OCI-LY1 (cell line): Measurements from ENCODE around the gene FUBP1.

Source experiments
- H2AFZ ChIP-seq: fragments of 200-600 bp; sonication (generic), shearing (Covaris generic); 2 replicates; pipeline ENCODE4 v1.6.0; 2014; ENCODE audit warnings: antibody characterized with exemption, mild to moderate bottlenecking, low read length
- H3F3A ChIP-seq: fragments of 200-600 bp; sonication (generic), shearing (Covaris generic); 2 replicates; pipeline ENCODE4 v1.6.0; 2014; ENCODE audit warnings: mild to moderate bottlenecking, antibody characterized with exemption, low read length, moderate library complexity; ENCODE audit not compliant: insufficient read depth
- H3K27ac ChIP-seq: fragments of 200-600 bp; sonication (generic); 2 replicates; pipeline ENCODE4 v1.5.1; 2014; ENCODE audit warnings: low read length, mixed run types, mild to moderate bottlenecking, low read depth; ENCODE audit not compliant: poor library complexity, severe bottlenecking
- H3K27me3 ChIP-seq: fragments of 200-600 bp; sonication (generic); 2 replicates; pipeline ENCODE4 v1.6.0; 2014; ENCODE audit warnings: antibody characterized with exemption, mild to moderate bottlenecking, low read length, moderate library complexity; ENCODE audit not compliant: insufficient read depth
- H3K36me3 ChIP-seq: fragments of 200-600 bp; sonication (generic); 2 replicates; pipeline ENCODE4 v1.6.1; 2014; ENCODE audit warnings: mild to moderate bottlenecking, antibody characterized with exemption, low read length, moderate library complexity, mixed read lengths; ENCODE audit not compliant: insufficient read depth
- H3K4me1 ChIP-seq: fragments of 200-600 bp; sonication (generic); 2 replicates; pipeline ENCODE4 v1.5.1; 2014; ENCODE audit warnings: mild to moderate bottlenecking, low read length, moderate library complexity; ENCODE audit not compliant: insufficient read depth, severe bottlenecking
- H3K4me2 ChIP-seq: fragments of 200-600 bp; sonication (generic), shearing (Covaris generic); 2 replicates; pipeline ENCODE4 v1.6.1; 2014; ENCODE audit warnings: low read length
- H3K4me3 ChIP-seq: fragments of 200-600 bp; sonication (generic); 2 replicates; pipeline ENCODE4 v1.5.1; 2014; ENCODE audit warnings: low read length, low read depth, mild to moderate bottlenecking, mixed read lengths; ENCODE audit not compliant: poor library complexity, severe bottlenecking
- H3K79me2 ChIP-seq: fragments of 200-600 bp; shearing (Covaris generic); 2 replicates; pipeline ENCODE4 v1.6.1; 2016; ENCODE audit warnings: mixed run types, low read length, mixed read lengths; ENCODE audit not compliant: insufficient read depth
- H3K9ac ChIP-seq: fragments of 200-600 bp; sonication (generic), shearing (Covaris generic); 2 replicates; pipeline ENCODE4 v1.6.1; 2014; ENCODE audit warnings: mild to moderate bottlenecking, low read length, mixed read lengths
- H3K9me2 ChIP-seq: fragments of 200-600 bp; sonication (generic), shearing (Covaris generic); 2 replicates; pipeline ENCODE4 v1.6.1; 2014; ENCODE audit warnings: low read depth, mild to moderate bottlenecking, low read length, mixed read lengths
- H3K9me3 ChIP-seq: fragments of 200-600 bp; shearing (Covaris generic); 2 replicates; pipeline ENCODE4 v1.6.1; 2014; ENCODE audit warnings: low read length, mixed read lengths
- H4K20me1 ChIP-seq: fragments of 200-600 bp; sonication (generic), shearing (Covaris generic); 2 replicates; pipeline ENCODE4 v1.6.0; 2016; ENCODE audit warnings: mild to moderate bottlenecking, low read length; ENCODE audit not compliant: insufficient read depth
- EZH2 ChIP-seq: fragments of 200-600 bp; sonication (generic), shearing (Covaris generic); IDR thresholded peaks from 2 replicates; pipeline ENCODE4 v1.8.0; 2017; ENCODE audit warnings: borderline replicate concordance, mixed run types, mild to moderate bottlenecking, antibody characterized with exemption, low read length, moderate library complexity, mixed read lengths
- TF ChIP-seq, protein P1 (sequence below): fragments of 200-600 bp; sonication (generic), shearing (Covaris generic); IDR thresholded peaks from 2 replicates; pipeline ENCODE4 v1.5.1; 2017; ENCODE audit warnings: mild to moderate bottlenecking, antibody characterized with exemption, low read length, moderate library complexity, mixed read lengths

FUBP1 gene

DNA sequence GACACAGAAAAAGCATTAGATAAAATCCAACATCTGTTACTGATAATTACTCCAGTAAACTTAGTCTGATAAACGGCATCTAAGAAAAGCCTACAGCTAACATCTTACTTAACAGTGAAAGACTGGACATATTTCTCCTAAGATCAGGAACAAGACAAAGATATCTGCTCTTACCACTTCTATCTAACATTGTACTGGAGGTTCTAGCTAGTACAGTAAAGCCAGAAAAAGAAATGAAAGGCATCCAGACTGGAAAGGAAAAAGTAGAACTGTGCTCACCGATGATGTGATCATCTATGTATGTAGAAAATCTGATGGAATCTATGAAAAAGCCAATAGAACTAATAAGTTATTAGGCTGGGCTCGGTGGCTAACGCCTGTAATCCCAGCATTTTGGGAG lies 68.8 kb downstream of the FUBP1 start:
- no peaks in the 10 kb centered on the region for H3K36me3 ChIP-seq
- no peaks in the 10 kb centered on the region for H4K20me1 ChIP-seq
- H3K27me3 ChIP-seq = no peaks in the 10 kb centered on the region
- H3K4me2 ChIP-seq = no peak overlapping the region
- H3F3A ChIP-seq = no peaks in the 10 kb centered on the region
- TF ChIP-seq, protein P1, sequence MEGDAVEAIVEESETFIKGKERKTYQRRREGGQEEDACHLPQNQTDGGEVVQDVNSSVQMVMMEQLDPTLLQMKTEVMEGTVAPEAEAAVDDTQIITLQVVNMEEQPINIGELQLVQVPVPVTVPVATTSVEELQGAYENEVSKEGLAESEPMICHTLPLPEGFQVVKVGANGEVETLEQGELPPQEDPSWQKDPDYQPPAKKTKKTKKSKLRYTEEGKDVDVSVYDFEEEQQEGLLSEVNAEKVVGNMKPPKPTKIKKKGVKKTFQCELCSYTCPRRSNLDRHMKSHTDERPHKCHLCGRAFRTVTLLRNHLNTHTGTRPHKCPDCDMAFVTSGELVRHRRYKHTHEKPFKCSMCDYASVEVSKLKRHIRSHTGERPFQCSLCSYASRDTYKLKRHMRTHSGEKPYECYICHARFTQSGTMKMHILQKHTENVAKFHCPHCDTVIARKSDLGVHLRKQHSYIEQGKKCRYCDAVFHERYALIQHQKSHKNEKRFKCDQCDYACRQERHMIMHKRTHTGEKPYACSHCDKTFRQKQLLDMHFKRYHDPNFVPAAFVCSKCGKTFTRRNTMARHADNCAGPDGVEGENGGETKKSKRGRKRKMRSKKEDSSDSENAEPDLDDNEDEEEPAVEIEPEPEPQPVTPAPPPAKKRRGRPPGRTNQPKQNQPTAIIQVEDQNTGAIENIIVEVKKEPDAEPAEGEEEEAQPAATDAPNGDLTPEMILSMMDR = no peak
- TF ChIP-seq EZH2 = no peak
- H2AFZ ChIP-seq = no peak overlapping the region
- no peaks in the 10 kb centered on the region for H3K79me2 ChIP-seq
- no peak overlapping the region for H3K27ac ChIP-seq
- no peaks in the 10 kb centered on the region for H3K9me3 ChIP-seq
- H3K4me1 ChIP-seq = no peaks in the 10 kb centered on the region
- no peak overlapping the region for H3K4me3 ChIP-seq
- no peaks in the 10 kb centered on the region for H3K9me2 ChIP-seq
- no peak overlapping the region for H3K9ac ChIP-seq

DNA sequence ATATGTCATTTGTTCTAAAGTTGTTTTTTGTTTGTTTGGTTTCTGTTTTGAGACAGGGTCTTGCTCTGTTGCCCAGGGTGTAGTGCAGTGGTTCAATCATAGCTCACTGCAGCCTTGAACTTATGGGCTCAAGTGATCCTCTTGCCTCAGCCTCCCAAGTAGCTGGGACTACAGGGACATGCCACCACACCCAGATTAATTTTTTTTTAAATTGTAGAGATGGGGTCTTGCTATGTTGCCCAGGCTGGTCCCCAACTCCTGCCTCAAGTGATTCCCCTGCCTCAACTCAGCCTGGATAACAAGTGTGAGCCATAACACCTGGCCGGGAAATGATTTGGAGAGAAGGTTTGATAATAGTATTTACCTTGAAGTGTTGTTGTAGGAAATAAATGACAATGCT lies 72.2 kb downstream of the FUBP1 start:
- Histone ChIP-seq H3K9me3 (no peaks in the 10 kb centered on the region), H3K4me3 (no peak overlapping the region), H3K27me3 (no peaks in the 10 kb centered on the region), H3K9me2 (no peaks in the 10 kb centered on the region), H3K27ac (no peak overlapping the region), H3K4me2 (no peak overlapping the region), H3F3A (no peaks in the 10 kb centered on the region), H4K20me1 (no peaks in the 10 kb centered on the region), H3K36me3 (no peaks in the 10 kb centered on the region), H3K79me2 (no peaks in the 10 kb centered on the region), H2AFZ (no peak overlapping the region), H3K9ac (no peak overlapping the region), H3K4me1 (no peaks in the 10 kb centered on the region)
- TF ChIP-seq, protein P1 = no peak
- TF ChIP-seq EZH2 = no peak

DNA sequence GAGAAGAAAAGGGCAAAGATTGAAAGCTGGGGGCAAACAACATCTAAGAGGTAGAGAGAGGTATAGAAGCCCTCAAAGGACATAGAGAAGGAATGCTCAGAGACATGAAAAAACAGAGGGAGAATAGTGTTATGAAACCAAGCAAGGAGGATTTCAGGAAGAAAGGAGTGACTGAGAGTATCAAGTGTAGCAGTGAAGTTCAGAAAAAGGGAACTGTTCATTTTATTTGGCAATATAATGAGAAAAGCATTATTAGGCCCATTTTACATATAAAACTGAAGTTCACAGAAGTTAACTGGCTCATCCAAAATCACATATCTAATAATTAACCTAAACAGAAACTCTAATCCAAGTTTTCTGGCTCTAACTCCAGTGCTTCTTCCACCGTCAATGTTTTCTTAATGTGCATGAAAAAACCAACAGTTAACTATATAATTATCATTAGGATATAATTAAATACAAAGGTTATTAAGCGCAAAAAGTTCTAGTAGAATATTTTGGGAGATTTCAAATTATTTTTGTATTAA lies 72.8 kb downstream of the FUBP1 start:
- H3K27me3 ChIP-seq = no peaks in the 10 kb centered on the region
- H3K4me1 ChIP-seq = no peaks in the 10 kb centered on the region
- no peaks in the 10 kb centered on the region for H3F3A ChIP-seq
- H3K27ac ChIP-seq = no peak overlapping the region
- no peaks in the 10 kb centered on the region for H3K36me3 ChIP-seq
- no peaks in the 10 kb centered on the region for H3K9me2 ChIP-seq
- H2AFZ ChIP-seq = no peak overlapping the region
- no peaks in the 10 kb centered on the region for H3K79me2 ChIP-seq
- no peak for TF ChIP-seq EZH2
- TF ChIP-seq, protein P1 = no peak
- no peaks in the 10 kb centered on the region for H4K20me1 ChIP-seq
- no peaks in the 10 kb centered on the region for H3K9me3 ChIP-seq
- H3K9ac ChIP-seq = no peak overlapping the region
- H3K4me3 ChIP-seq = no peak overlapping the region
- no peak overlapping the region for H3K4me2 ChIP-seq
